ENCODE measurements around the gene TAF8. TPM values are rescaled to one million over a fixed set of nuclear protein-coding genes. Genes with fewer than 3 reads are reported as not detected.
"Not testable (repeated sequence)": the region's sequence is repeated elsewhere in the genome, so short reads cannot be mapped to it uniquely, and the experiment has no call there.

Gene TAF8
- total RNA-seq, 1 experiment from 2014 or later, result 35.5 TPM

GRCh38 chr6:42007286-42008137 lies 42.8 kb upstream of the TAF8 start:
- in situ Hi-C loops (cut with HindIII; ENCODE audit: low pct_unique_long_range_greater_than_20kb, low sequenced_read_pairs) (no loop called here), intact Hi-C loops (cut with micrococcal nuclease; ENCODE audit: unreplicated experiment) (no loop called here)
- ChIA-PET POLR2A (no interaction called here), CTCF (no interaction called here)
- TF ChIP-seq SIN3A (IDR thresholded peaks at IDR 0.05; ENCODE audit: borderline replicate concordance, insufficient read depth, low read depth, low read length) (no peak), POLR2AphosphoS5 (IDR thresholded peaks at IDR 0.05; ENCODE audit: low read depth, low read length) (no peak), REST (IDR thresholded peaks at IDR 0.05; ENCODE audit: insufficient read depth in 1 of 2, low read depth in 2 of 2, low read length in 1 of 2) (no peak), CTCF (IDR thresholded peaks at IDR 0.05) (no peak), TCF7L2 (IDR thresholded peaks at IDR 0.05; ENCODE audit: low read depth, low read length) (no peak)
- Histone ChIP-seq H3K36me3 (ENCODE audit: control insufficient read depth, insufficient read depth, low read length) (no peaks in the 10 kb centered on the region), H3K27me3 (ENCODE audit: control insufficient read depth, insufficient read depth, low read length) (no peaks in the 10 kb centered on the region), H3K4me3 (ENCODE audit: low read depth in 2 of 2, low read length in 2 of 2) (no peak overlapping the region), H3K9me3 (ENCODE audit: control insufficient read depth, insufficient read depth, low read depth, low read length) (no peaks in the 10 kb centered on the region), H3K27ac (ENCODE audit: low read length) (no peak overlapping the region), H3K4me1 (ENCODE audit: control insufficient read depth, insufficient read depth, low read length) (no peaks in the 10 kb centered on the region)
- no TSS peak for BruUV-seq (replicated peaks)
- DNase-seq (ENCODE audit: low read depth, low spot score) (no peak), ATAC-seq (no peak)

GRCh38 chr6:42008138-42008528 lies 42.2 kb upstream of the TAF8 start:
- H3K4me1 ChIP-seq (ENCODE audit: control insufficient read depth, insufficient read depth, low read length); DNase-seq (ENCODE audit: low read depth, low spot score); intact Hi-C loops (cut with micrococcal nuclease; ENCODE audit: unreplicated experiment); H3K36me3 ChIP-seq (ENCODE audit: control insufficient read depth, insufficient read depth, low read length); BruUV-seq (replicated peaks); CTCF ChIA-PET; H3K9me3 ChIP-seq (ENCODE audit: control insufficient read depth, insufficient read depth, low read depth, low read length); H3K27ac ChIP-seq (ENCODE audit: low read length); ATAC-seq; H3K4me3 ChIP-seq (ENCODE audit: low read depth in 2 of 2, low read length in 2 of 2); H3K27me3 ChIP-seq (ENCODE audit: control insufficient read depth, insufficient read depth, low read length); in situ Hi-C loops (cut with HindIII; ENCODE audit: low pct_unique_long_range_greater_than_20kb, low sequenced_read_pairs): not testable (repeated sequence)
- POLR2A ChIA-PET, result interaction anchor here (0.6 kb wide), 1 partner anchor 57 kb away, joined by 3 read pairs; no protein-coding TSS in a partner anchor

GRCh38 chr6:42009844-42010184 lies 40.5 kb upstream of the TAF8 start:
- Histone ChIP-seq H3K9me3 (ENCODE audit: control insufficient read depth, insufficient read depth, low read depth, low read length) (no peaks in the 10 kb centered on the region), H3K36me3 (ENCODE audit: control insufficient read depth, insufficient read depth, low read length) (no peaks in the 10 kb centered on the region), H3K27ac (ENCODE audit: low read length) (no peak overlapping the region), H3K27me3 (ENCODE audit: control insufficient read depth, insufficient read depth, low read length) (no peaks in the 10 kb centered on the region), H3K4me3 (ENCODE audit: low read depth in 2 of 2, low read length in 2 of 2) (no peak overlapping the region), H3K4me1 (ENCODE audit: control insufficient read depth, insufficient read depth, low read length) (no peaks in the 10 kb centered on the region)
- DNase-seq (ENCODE audit: low read depth, low spot score) (no peak), ATAC-seq (no peak)
- in situ Hi-C loops (cut with HindIII; ENCODE audit: low pct_unique_long_range_greater_than_20kb, low sequenced_read_pairs), result no loop called here
- intact Hi-C loops (cut with micrococcal nuclease; ENCODE audit: unreplicated experiment), result no loop called here
- no TSS peak for BruUV-seq (replicated peaks)
- POLR2A ChIA-PET, result interaction anchor here (0.6 kb wide), 1 partner anchor 144 kb away, joined by 4 read pairs; no protein-coding TSS in a partner anchor
- CTCF ChIA-PET, result no interaction called here
- TF ChIP-seq SIN3A (IDR thresholded peaks at IDR 0.05; ENCODE audit: borderline replicate concordance, insufficient read depth, low read depth, low read length) (no peak), REST (IDR thresholded peaks at IDR 0.05; ENCODE audit: insufficient read depth in 1 of 2, low read depth in 2 of 2, low read length in 1 of 2) (no peak), POLR2AphosphoS5 (IDR thresholded peaks at IDR 0.05; ENCODE audit: low read depth, low read length) (no peak), TCF7L2 (IDR thresholded peaks at IDR 0.05; ENCODE audit: low read depth, low read length) (no peak), CTCF (IDR thresholded peaks at IDR 0.05) (no peak)

Data from Panc1 (cell line).